Measurements from ENCODE around the gene MGAT5B. TPM values are rescaled to one million over a fixed set of nuclear protein-coding genes. Genes with fewer than 3 reads are reported as not detected.

Gene MGAT5B
- total RNA-seq, 1 donor from 2014 or later: 6.3 TPM

DNA sequence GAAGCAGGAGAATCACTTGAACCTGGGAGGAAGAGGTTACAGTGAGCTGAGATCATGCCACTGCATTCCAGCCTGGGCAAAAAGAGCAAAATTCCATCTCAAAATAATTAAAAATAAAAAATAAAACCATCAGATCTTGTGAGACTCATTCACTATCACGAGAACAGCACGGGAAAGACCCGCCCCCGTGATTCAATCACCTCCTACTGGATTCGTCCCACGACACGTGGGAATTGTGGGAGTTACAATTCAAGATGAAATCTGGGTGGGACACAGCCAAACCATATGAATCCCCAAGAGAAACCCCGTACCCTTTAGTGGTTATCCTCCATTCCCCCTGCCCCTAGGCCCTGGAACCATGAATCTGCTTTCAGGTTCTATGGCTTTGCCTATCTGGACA, 15.4 kb upstream of the MGAT5B start:
- Histone ChIP-seq H3K4me3 (ENCODE audit: insufficient read depth, low read depth, low read length) (no peak overlapping the region), H3K27ac (ENCODE audit: low read depth, low read length) (no peak overlapping the region), H3K4me1 (ENCODE audit: insufficient read depth, low read length) (no peaks in the 10 kb centered on the region), H3K79me2 (ENCODE audit: insufficient read depth, low read length) (no peaks in the 10 kb centered on the region), H2AFZ (ENCODE audit: low read depth, low read length) (no peak overlapping the region), H3K4me2 (ENCODE audit: low read length) (no peak overlapping the region), H3K36me3 (ENCODE audit: insufficient read depth, low read length) (no peaks in the 10 kb centered on the region), H3K9me3 (ENCODE audit: insufficient read depth, low read depth, low read length) (no peaks in the 10 kb centered on the region), H3K9ac (ENCODE audit: low read length) (no peak overlapping the region), H3K27me3 (ENCODE audit: insufficient read depth, low read length) (peaks cover 9% of the 10 kb centered on the region), H4K20me1 (ENCODE audit: insufficient read depth, low read length) (no peaks in the 10 kb centered on the region)
- TF ChIP-seq, protein P1, sequence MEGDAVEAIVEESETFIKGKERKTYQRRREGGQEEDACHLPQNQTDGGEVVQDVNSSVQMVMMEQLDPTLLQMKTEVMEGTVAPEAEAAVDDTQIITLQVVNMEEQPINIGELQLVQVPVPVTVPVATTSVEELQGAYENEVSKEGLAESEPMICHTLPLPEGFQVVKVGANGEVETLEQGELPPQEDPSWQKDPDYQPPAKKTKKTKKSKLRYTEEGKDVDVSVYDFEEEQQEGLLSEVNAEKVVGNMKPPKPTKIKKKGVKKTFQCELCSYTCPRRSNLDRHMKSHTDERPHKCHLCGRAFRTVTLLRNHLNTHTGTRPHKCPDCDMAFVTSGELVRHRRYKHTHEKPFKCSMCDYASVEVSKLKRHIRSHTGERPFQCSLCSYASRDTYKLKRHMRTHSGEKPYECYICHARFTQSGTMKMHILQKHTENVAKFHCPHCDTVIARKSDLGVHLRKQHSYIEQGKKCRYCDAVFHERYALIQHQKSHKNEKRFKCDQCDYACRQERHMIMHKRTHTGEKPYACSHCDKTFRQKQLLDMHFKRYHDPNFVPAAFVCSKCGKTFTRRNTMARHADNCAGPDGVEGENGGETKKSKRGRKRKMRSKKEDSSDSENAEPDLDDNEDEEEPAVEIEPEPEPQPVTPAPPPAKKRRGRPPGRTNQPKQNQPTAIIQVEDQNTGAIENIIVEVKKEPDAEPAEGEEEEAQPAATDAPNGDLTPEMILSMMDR (IDR thresholded peaks at IDR 0.05; ENCODE audit: insufficient read depth, low read depth, low read length): no peak
- TF ChIP-seq EZH2 (IDR thresholded peaks at IDR 0.05; ENCODE audit: insufficient read depth, low read length): no peak
- no peaks in the 10 kb centered on the region for H3K4me1 Mint-ChIP-seq (ENCODE audit: low read depth, unreplicated experiment)
- DNase-seq (ENCODE audit: low read depth): no peak
- no peaks in the 10 kb centered on the region for H3K9me3 Mint-ChIP-seq (ENCODE audit: unreplicated experiment)
- H3K4me3 Mint-ChIP-seq (ENCODE audit: unreplicated experiment): no peak overlapping the region
- H3K36me3 Mint-ChIP-seq (ENCODE audit: low read depth, unreplicated experiment): no peaks in the 10 kb centered on the region
- no peak for FAIRE-seq
- H3K27ac Mint-ChIP-seq (ENCODE audit: unreplicated experiment): no peak overlapping the region
- H3K27me3 Mint-ChIP-seq (ENCODE audit: low read depth, unreplicated experiment): peaks cover 22% of the 10 kb centered on the region

DNA sequence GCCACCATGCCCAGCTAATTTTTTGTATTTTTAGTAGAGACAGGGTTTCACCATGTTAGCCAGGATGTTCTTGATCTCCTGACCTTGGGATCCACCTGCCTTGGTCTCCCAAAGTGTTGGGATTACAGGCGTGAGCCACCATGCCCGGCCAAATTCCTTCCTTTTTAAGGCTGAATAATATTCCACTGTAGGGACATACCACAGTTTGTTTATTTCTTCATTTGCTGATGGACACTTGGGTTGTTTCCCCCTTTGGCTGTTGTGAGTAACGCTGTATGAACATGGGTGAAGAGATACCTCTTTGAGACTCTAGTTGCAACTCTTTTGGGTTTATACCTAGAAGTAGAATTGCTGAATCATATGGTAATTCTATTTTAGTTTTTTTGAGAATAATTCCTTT, 13.1 kb upstream of the MGAT5B start:
- Histone ChIP-seq H3K27ac (ENCODE audit: low read depth, low read length) (no peak overlapping the region), H3K27me3 (ENCODE audit: insufficient read depth, low read length) (peaks cover 9% of the 10 kb centered on the region), H3K79me2 (ENCODE audit: insufficient read depth, low read length) (no peaks in the 10 kb centered on the region), H3K9ac (ENCODE audit: low read length) (no peak overlapping the region), H4K20me1 (ENCODE audit: insufficient read depth, low read length) (no peaks in the 10 kb centered on the region), H3K4me1 (ENCODE audit: insufficient read depth, low read length) (no peaks in the 10 kb centered on the region), H3K36me3 (ENCODE audit: insufficient read depth, low read length) (no peaks in the 10 kb centered on the region), H2AFZ (ENCODE audit: low read depth, low read length) (no peak overlapping the region), H3K9me3 (ENCODE audit: insufficient read depth, low read depth, low read length) (no peaks in the 10 kb centered on the region), H3K4me3 (ENCODE audit: insufficient read depth, low read depth, low read length) (no peak overlapping the region), H3K4me2 (ENCODE audit: low read length) (no peak overlapping the region)
- FAIRE-seq (no peak), DNase-seq (ENCODE audit: low read depth) (no peak)
- no peak for TF ChIP-seq EZH2 (IDR thresholded peaks at IDR 0.05; ENCODE audit: insufficient read depth, low read length)
- TF ChIP-seq, protein P1 (IDR thresholded peaks at IDR 0.05; ENCODE audit: insufficient read depth, low read depth, low read length): no peak
- Mint-ChIP-seq H3K4me3 (ENCODE audit: unreplicated experiment) (no peak overlapping the region), H3K9me3 (ENCODE audit: unreplicated experiment) (peaks cover 2% of the 10 kb centered on the region), H3K4me1 (ENCODE audit: low read depth, unreplicated experiment) (no peaks in the 10 kb centered on the region), H3K27ac (ENCODE audit: unreplicated experiment) (no peak overlapping the region), H3K36me3 (ENCODE audit: low read depth, unreplicated experiment) (no peaks in the 10 kb centered on the region), H3K27me3 (ENCODE audit: low read depth, unreplicated experiment) (peaks cover 17% of the 10 kb centered on the region)

DNA sequence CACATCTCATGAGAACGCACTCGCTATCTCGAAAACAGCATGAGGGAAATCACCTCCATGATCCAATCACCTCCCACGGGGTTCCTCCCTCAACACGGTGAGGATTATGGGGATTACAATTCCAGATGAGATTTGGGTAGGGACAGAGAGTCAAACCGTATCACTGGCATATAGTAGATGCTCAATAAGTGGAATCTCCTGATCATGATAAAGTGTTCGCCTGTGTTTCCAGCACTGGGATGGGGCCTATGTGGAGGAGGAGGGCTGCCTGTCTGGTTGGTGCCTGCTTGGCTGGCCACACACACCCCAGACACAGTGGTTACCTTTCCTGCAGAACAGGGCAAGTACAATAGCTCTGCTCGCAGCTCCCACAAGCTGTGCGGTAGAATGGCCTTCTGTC, 6.1 kb upstream of the MGAT5B start:
- DNase-seq (ENCODE audit: low read depth): no peak
- H3K4me1 Mint-ChIP-seq (ENCODE audit: low read depth, unreplicated experiment): peaks cover 9% of the 10 kb centered on the region
- Histone ChIP-seq H3K9me3 (ENCODE audit: insufficient read depth, low read depth, low read length) (no peaks in the 10 kb centered on the region), H4K20me1 (ENCODE audit: insufficient read depth, low read length) (no peaks in the 10 kb centered on the region), H2AFZ (ENCODE audit: low read depth, low read length) (no peak overlapping the region), H3K27ac (ENCODE audit: low read depth, low read length) (no peak overlapping the region), H3K4me3 (ENCODE audit: insufficient read depth, low read depth, low read length) (no peak overlapping the region), H3K9ac (ENCODE audit: low read length) (no peak overlapping the region), H3K79me2 (ENCODE audit: insufficient read depth, low read length) (no peaks in the 10 kb centered on the region), H3K36me3 (ENCODE audit: insufficient read depth, low read length) (no peaks in the 10 kb centered on the region), H3K4me2 (ENCODE audit: low read length) (no peak overlapping the region), H3K4me1 (ENCODE audit: insufficient read depth, low read length) (peaks cover 5% of the 10 kb centered on the region), H3K27me3 (ENCODE audit: insufficient read depth, low read length) (no peaks in the 10 kb centered on the region)
- H3K27ac Mint-ChIP-seq (ENCODE audit: unreplicated experiment): no peak overlapping the region
- H3K27me3 Mint-ChIP-seq (ENCODE audit: low read depth, unreplicated experiment): peaks cover 18% of the 10 kb centered on the region
- TF ChIP-seq EZH2 (IDR thresholded peaks at IDR 0.05; ENCODE audit: insufficient read depth, low read length): no peak
- H3K9me3 Mint-ChIP-seq (ENCODE audit: unreplicated experiment): peaks cover 9% of the 10 kb centered on the region
- no peak for FAIRE-seq
- H3K36me3 Mint-ChIP-seq (ENCODE audit: low read depth, unreplicated experiment): no peaks in the 10 kb centered on the region
- H3K4me3 Mint-ChIP-seq (ENCODE audit: unreplicated experiment): no peak overlapping the region

Measured in astrocyte (in vitro differentiated cells and primary cell).